GM19452 (cell line): ENCODE data around the gene SYNJ2.

Experiments
- ATAC-seq: cut with Tn5 transposase; IDR thresholded peaks from one replicate; pipeline ENCODE4 v1.9.1; 2021; ENCODE audit not compliant: unreplicated experiment

SYNJ2 gene

GRCh38 chr6:158053377-158054313 lies 72.0 kb downstream of the SYNJ2 start:
- ATAC-seq, result no peak

DNA sequence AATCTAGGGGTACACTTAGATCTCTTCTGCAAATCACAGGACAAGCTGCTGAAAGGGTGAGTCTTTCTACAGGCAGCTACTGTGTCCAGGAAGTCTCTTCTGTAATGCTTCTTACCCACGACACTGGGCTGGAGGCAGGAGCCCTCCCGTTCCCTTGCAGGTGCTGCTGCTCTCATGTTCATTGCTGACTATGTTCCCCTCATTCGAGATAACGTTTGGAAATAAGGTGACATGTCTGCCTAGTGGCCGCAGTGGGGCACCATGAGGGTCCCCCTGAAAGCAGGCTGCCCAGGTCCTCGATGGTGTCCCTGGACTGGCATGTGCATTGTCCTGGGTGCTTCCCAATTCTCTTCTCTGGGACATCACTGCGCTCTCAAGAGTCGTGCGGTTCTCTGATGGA lies 74.7 kb downstream of the SYNJ2 start:
- no peak for ATAC-seq

DNA sequence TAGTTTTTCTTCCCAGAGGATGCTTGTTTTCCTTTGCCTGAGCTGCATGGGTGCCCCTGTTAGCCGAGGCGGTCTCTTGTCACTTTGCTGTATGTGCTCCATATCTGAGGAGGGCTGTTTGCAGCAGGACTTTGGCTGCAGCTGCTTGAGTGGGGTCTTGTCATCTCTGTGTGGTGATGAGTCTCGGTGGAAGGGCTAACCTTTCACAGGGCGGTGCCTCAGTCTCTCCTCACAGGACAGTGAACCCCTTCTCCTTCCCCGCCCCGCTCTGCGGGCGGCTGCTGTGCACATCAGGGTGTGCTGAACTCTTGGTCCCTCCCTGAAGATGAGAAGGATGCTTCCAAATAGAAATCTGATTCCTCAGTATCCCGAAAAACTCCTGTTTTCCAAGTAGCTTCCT lies 75.1 kb downstream of the SYNJ2 start:
- ATAC-seq, result no peak

DNA sequence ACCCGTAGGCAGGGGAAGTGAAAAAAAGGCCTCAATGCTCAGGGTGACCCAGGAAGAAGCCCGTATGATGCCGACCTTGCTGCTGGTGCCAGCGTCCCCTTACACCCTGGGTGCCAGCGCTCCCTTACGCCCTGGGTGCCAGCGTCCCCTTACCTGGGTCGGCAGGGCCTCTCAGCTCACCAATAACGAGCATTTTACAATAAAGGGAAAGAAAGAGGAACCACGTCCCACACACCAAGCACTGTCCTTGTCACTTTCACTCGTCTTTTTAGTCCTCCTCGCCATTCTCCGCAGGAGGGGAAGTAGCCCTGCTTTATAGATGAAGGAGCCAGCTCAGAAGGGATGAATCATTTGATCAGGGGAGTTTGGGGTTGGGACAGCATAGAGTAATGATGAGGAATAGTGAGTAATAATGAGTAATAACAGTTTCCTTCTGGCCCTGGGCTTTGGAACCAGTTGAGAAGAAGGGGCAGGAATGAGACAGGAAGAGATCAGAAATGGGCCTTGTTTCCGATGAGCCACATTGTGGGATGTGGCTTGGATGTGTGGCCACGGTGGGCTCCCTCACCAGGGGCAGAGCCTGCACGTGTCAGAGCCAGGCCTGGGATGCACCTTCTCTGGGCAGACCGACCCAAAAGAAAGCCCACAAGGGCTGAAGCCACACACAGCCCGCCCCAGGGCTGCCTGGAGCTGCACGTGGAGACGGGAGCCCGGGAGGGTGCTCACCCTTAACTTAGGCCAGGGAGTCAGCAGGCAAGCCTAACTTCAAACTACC lies 75.7 kb downstream of the SYNJ2 start:
- no peak for ATAC-seq

DNA sequence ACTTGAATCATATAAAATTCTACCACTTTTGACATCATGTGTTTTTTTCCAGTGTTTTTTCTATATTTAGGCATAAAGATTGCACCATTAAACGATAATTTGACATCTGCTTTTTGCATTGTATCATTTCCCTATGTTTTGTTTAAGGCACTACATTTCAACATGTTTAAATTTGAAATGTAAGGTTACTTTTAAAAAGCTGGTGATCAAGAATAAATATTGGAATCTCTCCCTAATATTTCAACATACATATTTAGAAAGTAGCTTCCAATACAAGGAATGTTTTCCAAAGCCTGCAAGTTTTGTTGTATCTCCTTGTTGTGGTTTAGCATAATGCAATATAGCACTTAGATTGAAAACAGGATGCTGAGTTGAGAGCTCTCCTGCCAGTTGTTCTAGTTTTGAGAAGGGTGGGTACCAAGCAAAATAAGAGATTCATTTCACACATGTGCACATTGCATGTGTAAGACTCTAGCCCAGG lies 76.5 kb downstream of the SYNJ2 start:
- ATAC-seq, result no peak

GRCh38 chr6:158059108-158059507 lies 77.4 kb downstream of the SYNJ2 start:
- no peak for ATAC-seq

- ATAC-seq, result no peak
These were observed 79.0 kb downstream of the SYNJ2 start for GRCh38 chr6:158060455-158061360.

- no peak for ATAC-seq
These were observed 79.7 kb downstream of the SYNJ2 start for GRCh38 chr6:158061361-158061708.

DNA sequence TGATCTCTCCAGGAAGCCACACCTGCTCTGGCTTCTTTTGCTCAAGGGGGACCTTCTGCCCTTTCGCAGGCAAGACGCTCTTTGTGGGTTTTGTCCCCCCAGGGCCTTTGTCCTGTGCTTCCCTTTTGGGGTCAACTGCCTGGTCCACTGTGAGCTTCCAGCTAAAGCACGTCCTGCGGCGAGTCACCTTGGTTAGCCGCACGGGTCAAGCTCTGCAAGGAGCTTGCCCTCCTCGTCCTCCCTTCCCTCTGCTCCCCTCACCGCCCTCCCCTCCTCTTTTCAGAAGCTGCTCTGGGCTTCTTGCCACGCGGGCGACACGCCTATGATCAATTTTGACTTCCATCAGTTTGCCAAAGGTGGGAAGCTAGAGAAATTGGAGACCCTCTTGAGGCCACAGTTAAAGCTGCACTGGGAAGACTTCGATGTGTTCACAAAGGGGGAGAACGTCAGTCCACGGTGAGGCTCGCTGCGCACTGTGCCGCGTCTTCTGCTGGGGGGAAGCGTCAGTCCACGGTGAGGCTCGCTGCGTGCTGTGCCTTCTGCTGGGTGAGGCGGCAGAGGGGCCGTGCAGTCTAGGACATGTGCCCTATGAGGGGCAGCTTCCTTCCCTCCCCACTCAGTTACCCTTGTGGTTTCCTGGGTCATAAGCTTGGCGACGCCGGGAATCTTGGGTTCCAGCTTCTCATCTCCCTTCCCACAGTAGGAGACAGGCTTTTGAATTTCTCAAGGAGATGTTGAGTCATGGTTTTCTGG lies 80.2 kb downstream of the SYNJ2 start:
- ATAC-seq, result no peak

DNA sequence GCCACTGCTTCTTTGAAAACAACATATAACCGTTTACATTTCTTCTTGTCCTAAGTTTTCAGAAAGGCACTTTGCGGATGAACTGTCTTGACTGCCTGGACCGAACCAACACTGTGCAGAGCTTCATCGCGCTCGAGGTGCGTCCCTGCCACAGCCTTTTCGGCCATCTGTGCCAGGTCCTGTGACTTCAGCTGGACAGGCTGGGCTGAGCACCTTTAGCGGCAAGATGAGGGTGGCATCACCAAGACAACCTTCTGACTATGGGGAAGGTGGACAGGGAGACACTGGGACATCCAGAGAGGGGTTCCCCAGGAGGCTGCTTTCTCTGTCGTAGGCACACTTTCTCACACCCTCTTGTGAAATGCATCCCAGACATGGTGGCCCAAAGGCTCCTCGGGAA lies 82.1 kb downstream of the SYNJ2 start:
- no peak for ATAC-seq

GRCh38 chr6:158064725-158065251 lies 83.1 kb downstream of the SYNJ2 start:
- ATAC-seq, result no peak

DNA sequence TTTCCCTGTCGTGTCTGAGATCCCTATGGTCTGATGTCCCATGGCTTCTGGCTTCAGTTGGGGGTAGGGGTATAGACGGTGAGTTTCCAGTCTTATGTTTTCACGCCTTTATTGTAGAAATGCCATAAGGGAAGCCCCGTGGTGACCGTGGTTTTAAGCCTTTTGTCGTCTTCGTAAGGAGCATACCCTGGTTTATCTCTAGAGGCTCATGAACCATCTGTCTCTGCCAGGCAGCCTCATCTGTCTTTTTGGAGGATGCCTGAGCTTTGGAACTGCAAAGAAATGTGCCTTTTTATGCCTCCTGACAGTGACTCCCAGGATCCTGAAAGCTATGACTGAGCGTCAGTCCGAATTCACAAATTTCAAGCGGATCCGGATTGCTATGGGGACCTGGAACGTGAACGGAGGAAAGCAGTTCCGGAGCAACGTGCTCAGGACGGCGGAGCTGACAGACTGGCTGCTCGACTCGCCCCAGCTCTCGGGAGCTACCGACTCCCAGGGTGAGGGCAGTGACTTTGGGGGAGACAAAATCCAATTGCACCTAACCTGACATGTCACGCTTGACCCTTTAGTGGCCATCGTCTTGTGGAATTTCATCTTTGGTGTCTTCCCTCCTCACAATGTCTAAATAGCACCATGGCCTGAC lies 84.6 kb downstream of the SYNJ2 start:
- ATAC-seq, result no peak

DNA sequence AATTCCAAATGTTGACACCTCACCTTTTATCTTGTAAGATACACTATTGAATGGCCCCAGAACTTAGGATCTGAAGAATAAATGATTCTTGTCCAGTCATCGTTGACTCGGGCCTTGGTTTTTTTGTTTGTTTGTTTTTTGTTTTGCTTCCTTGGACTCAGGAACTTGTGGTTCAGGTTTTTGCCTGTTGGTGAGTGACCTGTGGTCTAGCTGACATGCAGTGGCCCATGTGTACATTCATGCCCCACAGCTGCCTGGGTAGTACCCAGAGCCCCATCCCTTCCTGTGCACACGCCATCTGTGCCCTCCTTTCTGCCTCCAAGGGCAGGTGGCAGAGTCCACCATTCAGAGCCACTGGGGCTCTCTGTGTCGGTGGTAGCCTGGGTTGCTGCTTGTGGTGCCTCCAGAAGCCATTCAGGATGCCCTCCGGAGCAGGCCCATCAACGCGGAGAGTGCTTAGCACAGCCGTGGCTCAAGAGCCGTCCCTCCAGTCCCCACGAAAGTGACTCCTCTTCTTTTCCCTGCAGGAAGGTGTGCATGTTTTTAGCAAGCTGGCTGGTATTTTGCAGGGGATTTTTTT lies 85.9 kb downstream of the SYNJ2 start:
- ATAC-seq, result no peak

- ATAC-seq, result no peak
These were observed 86.7 kb downstream of the SYNJ2 start for GRCh38 chr6:158068156-158068892.

DNA sequence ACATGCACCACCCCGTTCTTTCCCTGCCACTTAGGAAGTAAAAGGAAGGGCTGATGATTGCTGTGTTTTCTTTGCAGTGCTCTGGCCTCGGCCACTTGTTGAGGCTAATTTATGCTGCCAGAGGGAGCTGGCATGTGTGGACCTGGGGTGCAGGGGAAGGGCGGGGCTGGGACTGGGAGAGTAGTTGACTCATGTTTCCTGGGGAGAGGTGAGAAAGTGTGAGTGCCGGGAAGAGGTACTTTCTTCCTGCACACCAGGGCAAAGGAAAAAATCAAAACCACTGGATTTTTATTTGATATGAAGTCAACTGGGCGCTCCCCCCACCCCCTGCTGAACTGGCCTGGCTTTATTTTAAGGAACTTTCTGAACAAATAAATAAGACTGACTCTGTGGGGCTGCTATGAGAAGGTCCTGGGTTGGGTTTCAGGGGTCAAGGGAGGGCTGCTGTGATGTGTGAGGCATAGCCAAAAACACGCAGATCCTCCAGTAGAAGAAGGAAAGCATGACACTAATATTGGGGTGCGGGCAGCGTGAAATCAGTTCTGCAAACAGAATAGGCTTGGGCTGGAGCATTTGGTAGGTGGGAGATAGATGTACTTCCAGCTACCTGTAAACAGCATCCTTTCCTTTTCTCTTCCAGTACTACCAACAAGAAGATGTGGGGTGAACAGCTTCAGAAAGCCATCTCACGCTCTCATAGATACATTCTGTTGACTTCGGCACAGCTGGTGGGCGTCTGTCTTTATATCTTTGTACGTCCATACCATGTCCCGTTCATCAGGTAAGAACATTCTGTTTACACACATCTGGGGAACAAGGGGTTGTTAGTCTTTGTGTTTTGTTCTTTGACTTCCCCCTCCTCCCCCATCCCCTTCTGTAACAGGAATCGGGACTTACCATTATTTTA lies 87.5 kb downstream of the SYNJ2 start:
- ATAC-seq, result no peak

DNA sequence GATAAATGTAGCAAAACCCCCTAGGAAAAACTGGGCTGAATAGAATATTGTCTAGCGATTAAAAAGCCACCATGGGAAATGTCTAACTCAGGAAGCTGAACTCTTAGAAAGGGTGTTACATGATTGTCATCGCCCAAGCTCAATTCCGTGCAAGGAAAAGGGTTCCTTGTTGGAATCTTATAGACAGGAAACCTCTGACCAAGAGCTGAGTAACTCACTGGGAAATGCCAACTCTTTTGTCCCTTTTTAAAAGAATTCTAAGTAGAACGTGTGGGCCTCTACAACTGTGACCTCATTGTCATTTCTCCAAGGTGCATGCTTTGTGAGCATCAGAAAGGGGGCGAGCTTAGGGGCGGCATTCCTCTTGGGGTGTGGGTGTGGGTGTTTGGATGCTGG lies 88.1 kb downstream of the SYNJ2 start:
- no peak for ATAC-seq

GRCh38 chr6:158070513-158070912 lies 88.8 kb downstream of the SYNJ2 start:
- ATAC-seq, result no peak
